ENCODE measurements around the gene TAGLN3.
"Not testable (repeated sequence)": the region's sequence is repeated elsewhere in the genome, so short reads cannot be mapped to it uniquely, and the experiment has no call there.

Gene TAGLN3

GRCh38 chr3:112010636-112011035 lies 11.9 kb downstream of the TAGLN3 start:
- DNase-seq (ENCODE audit: low read depth): no peak

GRCh38 chr3:112011376-112011940 lies 12.7 kb downstream of the TAGLN3 start:
- no peak for DNase-seq (ENCODE audit: low read depth)

GRCh38 chr3:112012205-112012992 lies 13.7 kb downstream of the TAGLN3 start:
- DNase-seq (ENCODE audit: low read depth): no peak

GRCh38 chr3:112013058-112013783 lies 14.5 kb downstream of the TAGLN3 start:
- DNase-seq (ENCODE audit: low read depth): no peak

- no peak for DNase-seq (ENCODE audit: low read depth)
These were observed 15.0 kb downstream of the TAGLN3 start for GRCh38 chr3:112013784-112014143.

GRCh38 chr3:112017091-112017490 lies 18.4 kb downstream of the TAGLN3 start:
- no peak for DNase-seq (ENCODE audit: low read depth)

GRCh38 chr3:112018712-112019111 lies 20.0 kb downstream of the TAGLN3 start:
- no peak for DNase-seq (ENCODE audit: low read depth)

GRCh38 chr3:112019716-112020115 lies 21.0 kb downstream of the TAGLN3 start:
- DNase-seq (ENCODE audit: low read depth): no peak

- DNase-seq (ENCODE audit: low read depth): no peak
These were observed 22.0 kb downstream of the TAGLN3 start for GRCh38 chr3:112020674-112021085.

GRCh38 chr3:112027142-112027541 lies 28.4 kb downstream of the TAGLN3 start:
- DNase-seq (ENCODE audit: low read depth): no peak

- DNase-seq (ENCODE audit: low read depth): no peak
These were observed 29.1 kb downstream of the TAGLN3 start for GRCh38 chr3:112027826-112028225.

GRCh38 chr3:112030901-112031300 lies 32.2 kb downstream of the TAGLN3 start:
- no peak for DNase-seq (ENCODE audit: low read depth)

GRCh38 chr3:112032098-112032731 lies 33.5 kb downstream of the TAGLN3 start:
- no peak for DNase-seq (ENCODE audit: low read depth)

GRCh38 chr3:112034436-112034835 lies 35.7 kb downstream of the TAGLN3 start, which contains the start of gene TMPRSS7:
Gene TMPRSS7, plus strand, starts transcription at chr3:112034736. Its CDS starts 110 bp downstream, at chr3:112034846.
- DNase-seq (ENCODE audit: low read depth): no peak

GRCh38 chr3:112035241-112035640 lies 36.5 kb downstream of the TAGLN3 start:
- DNase-seq (ENCODE audit: low read depth): no peak

- DNase-seq (ENCODE audit: low read depth): not testable (repeated sequence)
These were observed 38.5 kb downstream of the TAGLN3 start for GRCh38 chr3:112037194-112037593.

GRCh38 chr3:112038863-112039262 lies 40.1 kb downstream of the TAGLN3 start:
- no peak for DNase-seq (ENCODE audit: low read depth)

- no peak for DNase-seq (ENCODE audit: low read depth)
These were observed 42.6 kb downstream of the TAGLN3 start for GRCh38 chr3:112041321-112041720.

- no peak for DNase-seq (ENCODE audit: low read depth)
These were observed 44.1 kb downstream of the TAGLN3 start for GRCh38 chr3:112042842-112043280.

GRCh38 chr3:112043621-112044201 lies 45.0 kb downstream of the TAGLN3 start:
- DNase-seq (ENCODE audit: low read depth): no peak

GRCh38 chr3:112046599-112046998 lies 47.9 kb downstream of the TAGLN3 start:
- no peak for DNase-seq (ENCODE audit: low read depth)

GRCh38 chr3:112047264-112047663 lies 48.5 kb downstream of the TAGLN3 start:
- DNase-seq (ENCODE audit: low read depth): no peak
